Vagina (tissue), 2 donors: ENCODE results near the gene TJP2.

Experiments used
- CTCF ChIP-seq, 3 experiments: fragments of 450-650 bp in 2 of 3; fragments of 200-600 bp in 1 of 3; sonication (generic) in 1 of 3; IDR thresholded peaks; one replicate each; pipeline ENCODE4 v1.5.1; 2017 to 2019; ENCODE audit warnings: antibody characterized with exemption in 3 of 3, mild to moderate bottlenecking in 2 of 3, moderate library complexity in 2 of 3
- POLR2A ChIP-seq, 2 donors: fragments of 450-650 bp; IDR thresholded peaks; one replicate each; pipeline ENCODE4 v1.6.1; 2017; ENCODE audit warnings: antibody characterized with exemption in 2 of 2, mild to moderate bottlenecking in 2 of 2, moderate library complexity in 2 of 2
- POLR2AphosphoS5 ChIP-seq, 2 donors: sonication (generic); formaldehyde crosslinking; IDR thresholded peaks; one replicate each; pipeline ENCODE4 v1.9.0; 2017; ENCODE audit warnings: antibody characterized with exemption in 2 of 2, mild to moderate bottlenecking in 2 of 2, low read depth in 1 of 2; ENCODE audit not compliant: insufficient read depth in 1 of 2

GRCh38 chr9:69165581-69165980, 8.5 kb upstream of the TJP2 start:
- no peak for TF ChIP-seq POLR2AphosphoS5 (IDR thresholded peaks at IDR 0.05; ENCODE audit: insufficient read depth in 1 of 2, low read depth in 1 of 2)
- TF ChIP-seq CTCF (IDR thresholded peaks at IDR 0.05), result no peak
- no peak for TF ChIP-seq POLR2A (IDR thresholded peaks at IDR 0.05)
